HepG2 (cell line): ENCODE data around the gene RRBP1. TPM values are rescaled to one million over a fixed set of nuclear protein-coding genes. Genes with fewer than 3 reads are reported as not detected.

Experiments
- BCL6 ChIP-seq: IDR thresholded peaks from 2 replicates; pipeline ENCODE4 v1.6.1; 2016; ENCODE audit warnings: missing genetic modification reagents, missing compliant biosample characterization
- CCDC6 ChIP-seq: sonication (generic); formaldehyde crosslinking; IDR thresholded peaks from 2 replicates; pipeline ENCODE4 v1.8.1; 2022; ENCODE audit warnings: mild to moderate bottlenecking, missing genetic modification reagents, moderate library complexity
- FOXA1 ChIP-seq, 2 experiments: fragments of 450-650 bp in 1 of 2; sonication (generic) in 1 of 2; formaldehyde crosslinking in 1 of 2; IDR thresholded peaks; 2 replicates each; pipeline versions ENCODE4 v1.4.0 to v1.6.1; 2016 to 2020; ENCODE audit warnings: missing genetic modification reagents in 1 of 2
- GATAD2A ChIP-seq: IDR thresholded peaks from 2 replicates; pipeline ENCODE4 v1.6.1; 2016
- HES4 ChIP-seq: sonication (generic); formaldehyde crosslinking; IDR thresholded peaks from 2 replicates; pipeline ENCODE4 v1.9.0; 2021; ENCODE audit warnings: mild to moderate bottlenecking, missing genetic modification reagents, borderline replicate concordance
- MED1 ChIP-seq: sonication (generic); formaldehyde crosslinking; IDR thresholded peaks from 2 replicates; pipeline ENCODE4 v1.4.0; 2020; ENCODE audit warnings: missing genetic modification reagents
- MLLT10 ChIP-seq: sonication (generic); formaldehyde crosslinking; IDR thresholded peaks from 2 replicates; pipeline ENCODE4 v1.4.0; 2020; ENCODE audit warnings: missing genetic modification reagents
- RFX1 ChIP-seq: fragments of 450-650 bp; IDR thresholded peaks from 2 replicates; pipeline ENCODE4 v1.6.1; 2017
- SIN3B ChIP-seq: fragments of 150-350 bp; IDR thresholded peaks from 2 replicates; pipeline ENCODE4 v1.6.1; 2014; ENCODE audit warnings: low read length
- SOX6 ChIP-seq, 2 experiments: fragments of 450-650 bp in 1 of 2; sonication (generic) in 1 of 2; formaldehyde crosslinking in 1 of 2; IDR thresholded peaks; 2 replicates each; pipeline versions ENCODE4 v1.4.0 to v1.6.1; 2017 to 2020; ENCODE audit warnings: antibody characterized with exemption in 1 of 2, mild to moderate bottlenecking in 1 of 2, missing genetic modification reagents in 1 of 2
- TBP ChIP-seq: sonication (generic); formaldehyde crosslinking; IDR thresholded peaks from 2 replicates; pipeline ENCODE4 v1.5.0; 2020; ENCODE audit warnings: missing genetic modification reagents
- THYN1 ChIP-seq: sonication (generic); formaldehyde crosslinking; IDR thresholded peaks from 2 replicates; pipeline ENCODE4 v1.8.1; 2023; ENCODE audit warnings: low read depth, mild to moderate bottlenecking, moderate library complexity, missing genetic modification reagents, borderline replicate concordance
- ZC3H4 ChIP-seq: sonication (generic); formaldehyde crosslinking; IDR thresholded peaks from 2 replicates; pipeline ENCODE4 v1.4.0; 2020; ENCODE audit warnings: missing genetic modification reagents, borderline replicate concordance
- ZFX ChIP-seq: sonication (generic); formaldehyde crosslinking; IDR thresholded peaks from 2 replicates; pipeline ENCODE4 v1.4.0; 2020; ENCODE audit warnings: mild to moderate bottlenecking, low read depth, missing genetic modification reagents, moderate library complexity
- ZNF326 ChIP-seq: sonication (generic); formaldehyde crosslinking; IDR thresholded peaks from 2 replicates; pipeline ENCODE4 v1.4.0; 2020; ENCODE audit warnings: missing genetic modification reagents, borderline replicate concordance
- ZNF569 ChIP-seq: sonication (generic); formaldehyde crosslinking; IDR thresholded peaks from 2 replicates; pipeline ENCODE4 v1.5.0; 2020; ENCODE audit warnings: mild to moderate bottlenecking, missing genetic modification reagents, moderate library complexity, borderline replicate concordance
- ZSCAN12 ChIP-seq: sonication (generic); formaldehyde crosslinking; IDR thresholded peaks from 2 replicates; pipeline ENCODE4 v1.9.0; 2021; ENCODE audit warnings: mild to moderate bottlenecking, missing genetic modification reagents
- ZSCAN29 ChIP-seq: sonication (generic); formaldehyde crosslinking; conservative IDR thresholded peaks from 2 replicates; pipeline ENCODE4 v1.4.0; 2020; ENCODE audit warnings: mild to moderate bottlenecking, missing genetic modification reagents
- polyA plus RNA-seq, 8 experiments: library from polyadenylated mRNA; depleted of rRNA in 3 of 8; stranded (reverse) in 7 of 8; unstranded in 1 of 8; fragments of >200 nt; fragmentation: Illumina TruSeq in 4 of 8; extraction: Trizol in 4 of 8; gene quantifications; 2 replicates each; pipeline versions ENCODE4 v1.2.1 to v1.2.3, GENCODE V29; 2011 to 2016; ENCODE audit warnings: low read depth in 4 of 8, missing spikeins in 1 of 8, mixed read lengths in 1 of 8; ENCODE audit not compliant: insufficient read depth in 1 of 8
- total RNA-seq, 5 experiments: library from RNA; depleted of rRNA; stranded (reverse); fragments of >200 nt; fragmentation: Illumina TruSeq; extraction: Trizol; gene quantifications; 2 replicates each; pipeline ENCODE4 v1.2.3, GENCODE V29; 2016; ENCODE audit warnings: low read depth in 1 of 5
- TF ChIP-seq, protein P1 (sequence below): IDR thresholded peaks from 2 replicates; pipeline ENCODE4 v1.6.1; 2016; ENCODE audit warnings: missing compliant biosample characterization, missing genetic modification reagents, borderline replicate concordance
- TF ChIP-seq, protein P2 (sequence below): sonication (generic); formaldehyde crosslinking; IDR thresholded peaks from 2 replicates; pipeline ENCODE4 v1.5.1; 2020; ENCODE audit warnings: missing genetic modification reagents, mild to moderate bottlenecking, borderline replicate concordance
- TF ChIP-seq, protein P3 (sequence below), 2 experiments: sonication (generic) in 1 of 2; formaldehyde crosslinking in 1 of 2; IDR thresholded peaks; 2 replicates each; pipeline versions ENCODE4 v1.4.0 to v1.6.1; 2018 to 2020; ENCODE audit warnings: missing genetic modification reagents in 2 of 2, borderline replicate concordance in 1 of 2, low read depth in 1 of 2, mild to moderate bottlenecking in 1 of 2, missing biosample characterization in 1 of 2
- TF ChIP-seq, protein P4 (sequence below): sonication (generic); formaldehyde crosslinking; IDR thresholded peaks from 2 replicates; pipeline ENCODE4 v1.9.0; 2022; ENCODE audit warnings: missing genetic modification reagents, mild to moderate bottlenecking, borderline replicate concordance

Gene RRBP1
- total and polyA plus RNA-seq, 2 of the 13 experiments (the other 11 are each of a cell fraction or from before 2014, with no cell fraction given): 150 to 222 TPM

DNA sequence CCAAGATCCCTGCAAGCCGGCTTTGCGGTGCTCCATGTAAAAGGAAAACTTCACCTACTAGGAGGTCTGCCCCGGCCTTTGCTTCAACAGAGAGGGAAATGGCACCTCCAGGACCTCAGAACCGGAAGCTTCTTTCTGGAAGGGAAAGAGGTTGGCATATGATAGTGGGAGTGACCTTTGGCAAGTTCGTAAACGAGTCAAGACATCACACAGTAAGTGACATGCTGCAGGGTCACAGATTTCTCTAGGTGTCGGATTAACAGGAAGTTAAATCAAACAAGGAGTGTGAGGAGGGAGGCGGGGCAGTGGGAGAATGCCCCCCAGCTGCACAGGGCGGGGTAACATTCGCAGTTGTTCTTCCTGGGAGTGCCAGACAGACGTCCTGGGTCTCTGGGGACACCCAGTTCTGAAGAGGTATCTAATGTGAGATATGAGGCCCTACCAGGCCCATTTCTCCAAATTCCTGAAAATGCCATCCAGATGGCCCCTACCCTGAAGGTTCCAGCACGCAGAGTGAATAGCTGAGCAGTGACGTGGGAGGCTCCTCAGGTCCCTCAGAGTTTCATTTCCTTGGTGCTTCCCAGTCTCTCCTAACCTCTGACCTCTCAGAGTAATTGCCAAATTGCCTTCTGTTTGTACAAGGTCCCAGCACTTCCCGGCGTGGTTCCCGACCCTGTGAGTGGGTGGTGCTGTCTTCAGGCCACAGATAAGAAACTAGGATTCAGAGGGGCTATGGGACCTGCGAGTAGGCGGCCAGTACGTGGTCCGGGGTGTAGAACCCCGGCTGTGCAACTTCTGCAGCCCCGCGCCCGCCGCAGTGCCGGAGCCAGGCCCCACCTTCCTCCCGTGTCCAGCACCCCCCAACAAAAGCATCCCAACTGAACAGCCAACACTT lies 1.9 kb downstream of the RRBP1 start (continued):
- TF ChIP-seq THYN1 (no peak), ZC3H4 (CRISPR knock-in tag) (0 out of 2 replicates have a peak, but pooled peaks have one; percentile 50), RFX1 (no peak), ZNF569 (CRISPR knock-in tag) (no peak), ZSCAN12 (CRISPR knock-in tag) (0 out of 2 replicates have a peak, but pooled peaks have one; percentile 31), GATAD2A (peak; percentile 93), MED1 (CRISPR knock-in tag) (peak; percentile 61), ZSCAN29 (CRISPR knock-in tag) (peak; percentile 62; the same call in 1 of the 2 replicates), CCDC6 (no peak), TBP (CRISPR knock-in tag) (no peak), HES4 (0 out of 2 replicates have a peak, but pooled peaks have one; percentile 45), MLLT10 (CRISPR knock-in tag) (0 out of 2 replicates have a peak, but pooled peaks have one; percentile 30), FOXA1 (IDR thresholded peaks at IDR 0.05) (no peak), FOXA1 (CRISPR knock-in tag; IDR thresholded peaks at IDR 0.05) (peak; percentile 51), ZFX (CRISPR knock-in tag) (peak; percentile 22; the same call in 1 of the 2 replicates), ZNF326 (no peak), SIN3B (no peak), SOX6 (IDR thresholded peaks at IDR 0.05) (no peak), SOX6 (CRISPR knock-in tag; IDR thresholded peaks at IDR 0.05) (peak; percentile 76), BCL6 (CRISPR knock-in tag) (peak; percentile 83)
- TF ChIP-seq, protein P1, sequence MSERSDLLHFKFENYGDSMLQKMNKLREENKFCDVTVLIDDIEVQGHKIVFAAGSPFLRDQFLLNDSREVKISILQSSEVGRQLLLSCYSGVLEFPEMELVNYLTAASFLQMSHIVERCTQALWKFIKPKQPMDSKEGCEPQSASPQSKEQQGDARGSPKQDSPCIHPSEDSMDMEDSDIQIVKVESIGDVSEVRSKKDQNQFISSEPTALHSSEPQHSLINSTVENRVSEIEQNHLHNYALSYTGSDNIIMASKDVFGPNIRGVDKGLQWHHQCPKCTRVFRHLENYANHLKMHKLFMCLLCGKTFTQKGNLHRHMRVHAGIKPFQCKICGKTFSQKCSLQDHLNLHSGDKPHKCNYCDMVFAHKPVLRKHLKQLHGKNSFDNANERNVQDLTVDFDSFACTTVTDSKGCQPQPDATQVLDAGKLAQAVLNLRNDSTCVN: no peak
- TF ChIP-seq, protein P2, sequence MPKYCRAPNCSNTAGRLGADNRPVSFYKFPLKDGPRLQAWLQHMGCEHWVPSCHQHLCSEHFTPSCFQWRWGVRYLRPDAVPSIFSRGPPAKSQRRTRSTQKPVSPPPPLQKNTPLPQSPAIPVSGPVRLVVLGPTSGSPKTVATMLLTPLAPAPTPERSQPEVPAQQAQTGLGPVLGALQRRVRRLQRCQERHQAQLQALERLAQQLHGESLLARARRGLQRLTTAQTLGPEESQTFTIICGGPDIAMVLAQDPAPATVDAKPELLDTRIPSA (CRISPR knock-in tag): no peak; the same call in 1 of the 2 replicates
- TF ChIP-seq, protein P3, sequence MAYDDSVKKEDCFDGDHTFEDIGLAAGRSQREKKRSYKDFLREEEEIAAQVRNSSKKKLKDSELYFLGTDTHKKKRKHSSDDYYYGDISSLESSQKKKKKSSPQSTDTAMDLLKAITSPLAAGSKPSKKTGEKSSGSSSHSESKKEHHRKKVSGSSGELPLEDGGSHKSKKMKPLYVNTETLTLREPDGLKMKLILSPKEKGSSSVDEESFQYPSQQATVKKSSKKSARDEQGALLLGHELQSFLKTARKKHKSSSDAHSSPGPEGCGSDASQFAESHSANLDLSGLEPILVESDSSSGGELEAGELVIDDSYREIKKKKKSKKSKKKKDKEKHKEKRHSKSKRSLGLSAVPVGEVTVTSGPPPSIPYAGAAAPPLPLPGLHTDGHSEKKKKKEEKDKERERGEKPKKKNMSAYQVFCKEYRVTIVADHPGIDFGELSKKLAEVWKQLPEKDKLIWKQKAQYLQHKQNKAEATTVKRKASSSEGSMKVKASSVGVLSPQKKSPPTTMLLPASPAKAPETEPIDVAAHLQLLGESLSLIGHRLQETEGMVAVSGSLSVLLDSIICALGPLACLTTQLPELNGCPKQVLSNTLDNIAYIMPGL (CRISPR knock-in tag; IDR thresholded peaks at IDR 0.05; ENCODE audit: borderline replicate concordance in 1 of 2, low read depth in 1 of 2): peak in 1 of 2 experiments; percentile 63; a peak in 2 of 4 replicates
- TF ChIP-seq, protein P4, sequence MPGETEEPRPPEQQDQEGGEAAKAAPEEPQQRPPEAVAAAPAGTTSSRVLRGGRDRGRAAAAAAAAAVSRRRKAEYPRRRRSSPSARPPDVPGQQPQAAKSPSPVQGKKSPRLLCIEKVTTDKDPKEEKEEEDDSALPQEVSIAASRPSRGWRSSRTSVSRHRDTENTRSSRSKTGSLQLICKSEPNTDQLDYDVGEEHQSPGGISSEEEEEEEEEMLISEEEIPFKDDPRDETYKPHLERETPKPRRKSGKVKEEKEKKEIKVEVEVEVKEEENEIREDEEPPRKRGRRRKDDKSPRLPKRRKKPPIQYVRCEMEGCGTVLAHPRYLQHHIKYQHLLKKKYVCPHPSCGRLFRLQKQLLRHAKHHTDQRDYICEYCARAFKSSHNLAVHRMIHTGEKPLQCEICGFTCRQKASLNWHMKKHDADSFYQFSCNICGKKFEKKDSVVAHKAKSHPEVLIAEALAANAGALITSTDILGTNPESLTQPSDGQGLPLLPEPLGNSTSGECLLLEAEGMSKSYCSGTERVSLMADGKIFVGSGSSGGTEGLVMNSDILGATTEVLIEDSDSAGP (CRISPR knock-in tag): peak; percentile 69; the same call in 1 of the 2 replicates
